Femur (tissue), 1 donor: ENCODE measurements around the gene FUZ.

Experiments
- DNase-seq: peaks from one replicate; pipeline ENCODE4 v3.0.0-alpha.2; 2017

FUZ gene

DNA sequence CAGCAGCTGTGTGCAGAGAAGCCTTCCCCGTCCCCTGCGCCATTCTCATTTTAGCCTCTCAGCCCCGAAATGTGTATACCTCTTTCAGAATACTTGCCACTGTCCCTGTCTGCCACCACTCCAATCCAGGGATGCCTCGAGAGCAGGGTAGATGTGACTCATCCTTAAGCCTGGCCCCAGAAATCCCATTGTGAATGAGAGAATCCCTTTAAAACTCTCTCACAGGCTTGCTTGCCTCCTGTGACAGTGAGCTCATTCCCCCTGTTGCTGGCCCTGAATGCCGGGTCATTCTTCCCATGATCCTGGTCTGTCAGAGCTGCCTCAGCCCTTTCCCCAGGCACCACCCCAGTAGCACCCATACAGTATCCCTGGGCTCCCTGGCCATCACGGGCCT, 36.7 kb downstream of the FUZ start:
- peak; percentile 9 for DNase-seq

- DNase-seq = no peak
These were observed 37.2 kb downstream of the FUZ start for GRCh38 chr19:49775742-49776370.

GRCh38 chr19:49774969-49775368, 38.1 kb downstream of the FUZ start:
- DNase-seq = no peak

GRCh38 chr19:49773663-49774350, 39.3 kb downstream of the FUZ start:
- DNase-seq = no peak

GRCh38 chr19:49772850-49773432, 40.2 kb downstream of the FUZ start:
- DNase-seq = no peak

DNA sequence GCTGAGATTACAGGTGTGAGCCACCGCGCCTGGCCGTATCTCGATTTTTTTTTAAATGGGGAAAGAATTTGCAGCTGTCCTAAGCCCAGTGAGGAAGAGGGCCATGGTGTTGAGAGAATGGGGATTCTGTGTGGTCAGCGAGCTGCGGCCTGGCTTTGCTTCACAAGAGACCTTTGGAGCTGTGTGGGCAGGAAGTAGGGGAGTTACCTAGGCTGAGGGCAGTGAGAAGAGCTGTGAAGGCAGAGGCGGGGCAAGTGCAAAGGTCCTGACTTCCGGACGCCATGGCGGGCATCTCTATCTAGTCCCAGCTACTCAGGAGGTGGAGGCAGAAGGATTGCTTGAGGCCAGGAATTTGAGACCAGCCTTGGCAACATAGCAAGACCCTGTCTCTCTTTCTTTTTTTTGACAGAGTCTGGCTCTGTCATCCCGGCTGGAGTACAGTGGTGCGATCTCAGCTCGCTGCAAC, 41.4 kb downstream of the FUZ start:
- DNase-seq = no peak

DNA sequence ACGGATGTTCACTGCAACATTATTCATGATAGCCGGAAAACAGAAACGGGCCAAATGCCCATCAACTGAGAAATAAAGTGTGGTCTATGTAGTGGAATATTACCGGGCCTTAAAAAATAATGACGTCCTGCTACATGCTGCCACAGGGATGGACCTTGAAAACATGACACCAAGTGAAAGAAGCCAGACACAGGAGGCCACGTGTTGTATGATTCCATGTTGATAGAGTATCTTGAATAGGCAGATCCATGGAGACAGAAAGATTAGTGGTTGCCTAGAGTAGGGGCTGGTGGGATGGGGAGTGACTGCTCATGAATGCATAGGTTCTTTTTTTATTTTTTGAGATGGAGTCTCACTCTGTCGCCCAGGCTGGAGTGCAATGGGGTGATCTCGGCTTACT, 42.6 kb downstream of the FUZ start:
- DNase-seq = no peak

GRCh38 chr19:49767967-49768581, 45.0 kb downstream of the FUZ start:
- no peak for DNase-seq

DNA sequence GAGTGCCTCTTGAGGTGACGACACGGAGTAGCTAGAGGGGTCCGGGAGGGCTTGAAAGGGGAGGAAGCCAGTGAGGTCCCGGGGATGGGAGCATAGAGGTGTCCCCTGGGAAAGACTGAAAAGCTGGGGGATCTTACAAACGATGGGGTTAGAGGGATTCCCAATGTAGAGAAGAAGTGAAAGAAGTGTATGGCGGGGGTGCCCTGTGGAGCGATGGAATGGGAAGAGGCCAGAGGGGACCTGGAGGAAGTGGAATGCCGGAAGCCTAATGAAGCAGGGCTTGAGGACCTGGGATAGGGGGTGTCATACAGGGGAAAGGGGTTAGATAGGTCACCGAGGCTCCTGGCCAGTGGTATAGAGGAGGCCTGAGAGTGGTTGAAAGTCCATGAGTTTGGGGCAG, 45.7 kb downstream of the FUZ start:
- DNase-seq = no peak

- DNase-seq = no peak
These were observed 46.2 kb downstream of the FUZ start, which contains the start of gene AP2A1 for GRCh38 chr19:49766930-49767299. Gene AP2A1, plus strand, starts transcription at chr19:49767001. Its CDS starts 133 bp downstream, at chr19:49767134.

- peak; percentile 100 for DNase-seq
These were observed 46.8 kb downstream of the FUZ start for GRCh38 chr19:49766007-49766929.

- no peak for DNase-seq
These were observed 48.8 kb downstream of the FUZ start for GRCh38 chr19:49764341-49764740.

DNA sequence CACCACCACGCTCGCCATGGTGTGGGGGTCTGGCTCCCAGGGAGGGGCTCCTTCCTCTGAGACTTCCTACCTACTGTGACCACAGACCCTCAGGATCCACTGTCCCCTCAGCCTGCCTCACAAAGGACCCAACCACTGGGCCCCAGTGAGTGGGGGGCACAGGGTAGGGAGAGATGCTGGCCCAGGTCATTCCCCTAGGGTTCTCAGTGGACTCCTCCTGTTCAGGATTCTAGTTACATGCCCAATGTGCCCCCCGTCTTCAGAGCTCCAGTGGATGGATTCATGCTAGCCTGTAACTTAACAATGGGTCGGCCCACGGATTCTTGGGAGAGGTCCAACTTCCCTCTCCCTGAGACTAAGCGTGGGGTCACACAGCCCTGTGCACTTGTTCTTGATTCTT, 49.9 kb downstream of the FUZ start, which contains the start of gene TSKS:
Gene TSKS, minus strand, starts transcription at position 77 of the 400 bp plus-strand sequence. Its CDS starts 59 bp downstream, at position 18.
- DNase-seq = no peak

- DNase-seq = peak; percentile 58
These were observed 51.3 kb downstream of the FUZ start for GRCh38 chr19:49761625-49762311.

GRCh38 chr19:49761249-49761624, 51.9 kb downstream of the FUZ start:
- DNase-seq = no peak

DNA sequence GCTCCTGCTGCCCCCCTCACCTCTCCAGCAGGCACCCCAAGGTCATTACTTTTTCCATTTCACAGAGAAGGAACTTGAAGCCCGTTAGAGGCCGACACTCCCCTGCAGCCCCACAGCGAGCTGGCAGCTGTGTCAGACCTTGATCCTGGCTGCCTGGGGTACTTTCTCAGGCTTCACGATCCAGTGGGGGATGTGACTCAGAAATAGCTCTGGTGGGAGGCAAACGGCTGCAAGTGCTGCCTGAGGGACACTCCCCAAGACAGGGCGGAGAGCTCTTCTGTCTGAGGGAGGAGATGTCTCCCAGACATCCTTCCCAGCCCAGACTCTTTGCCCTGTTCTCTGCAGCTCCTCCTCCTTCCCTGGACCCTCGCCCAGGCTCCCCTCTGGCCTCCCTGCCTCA, 54.8 kb downstream of the FUZ start:
- DNase-seq = no peak
